ENCODE results near the gene PCSK6.

PCSK6 gene

GRCh38 chr15:101256757-101257156 is 232.8 kb downstream of the PCSK6 start:
- DNase-seq (ENCODE audit: extremely low spot score): no peak
- CTCF ChIA-PET: interaction anchor here (0.6 to 1.8 kb wide), 2 partner anchors 170 to 245 kb away, joined by 3 to 5 read pairs; no protein-coding TSS in a partner anchor
- no peak for TF ChIP-seq ELF4 (IDR thresholded peaks at IDR 0.05)
- TF ChIP-seq FOXM1 (IDR thresholded peaks at IDR 0.05; ENCODE audit: borderline replicate concordance): no peak
- no peak for TF ChIP-seq FOXA1 (IDR thresholded peaks at IDR 0.05)
- POLR2A ChIA-PET: no interaction called here

- TF ChIP-seq HDGF (IDR thresholded peaks at IDR 0.05; ENCODE audit: borderline replicate concordance): no peak
- TF ChIP-seq PKNOX1 (IDR thresholded peaks at IDR 0.05): no peak
- no peak for TF ChIP-seq ELF4 (IDR thresholded peaks at IDR 0.05)
- no peak for TF ChIP-seq SP1 (IDR thresholded peaks at IDR 0.05)
- POLR2A ChIA-PET: interaction anchor here (0.9 kb wide), 1 partner anchor 10 kb away, joined by 3 read pairs; no protein-coding TSS in a partner anchor
- no peak for DNase-seq (ENCODE audit: extremely low spot score)
- CTCF ChIA-PET: interaction anchor here (0.7 to 1.8 kb wide), 5 partner anchors 141 to 248 kb away, joined by 3 to 5 read pairs (median 5); no protein-coding TSS in a partner anchor
These were observed 233.8 kb downstream of the PCSK6 start for GRCh38 chr15:101255615-101256241.

GRCh38 chr15:101255051-101255395 is 234.5 kb downstream of the PCSK6 start:
- DNase-seq (ENCODE audit: extremely low spot score): no peak
- ChIA-PET CTCF (interaction anchor here (0.7 to 1.8 kb wide), 5 partner anchors 141 to 247 kb away, joined by 3 to 5 read pairs (median 5); no protein-coding TSS in a partner anchor), POLR2A (no interaction called here)
- TF ChIP-seq ARNT (IDR thresholded peaks at IDR 0.05) (no peak), FOXA1 (IDR thresholded peaks at IDR 0.05) (no peak), L3MBTL2 (conservative IDR thresholded peaks at IDR 0.05) (no peak), CTBP1 (IDR thresholded peaks at IDR 0.05; ENCODE audit: borderline replicate concordance) (no peak), ZNF384 (IDR thresholded peaks at IDR 0.05) (no peak), TARDBP (IDR thresholded peaks at IDR 0.05) (no peak), FOXK2 (IDR thresholded peaks at IDR 0.05) (no peak), SP1 (IDR thresholded peaks at IDR 0.05) (no peak), SUZ12 (IDR thresholded peaks at IDR 0.05) (no peak), FOXM1 (IDR thresholded peaks at IDR 0.05; ENCODE audit: borderline replicate concordance) (no peak), LEF1 (IDR thresholded peaks at IDR 0.05; ENCODE audit: borderline replicate concordance) (no peak)

- no peak for DNase-seq (ENCODE audit: extremely low spot score)
- ChIA-PET POLR2A (no interaction called here), CTCF (interaction anchor here (1.0 to 1.4 kb wide), 2 partner anchors 234 to 247 kb away, joined by 3 to 5 read pairs; no protein-coding TSS in a partner anchor)
- TF ChIP-seq FOXK2 (IDR thresholded peaks at IDR 0.05): no peak
- TF ChIP-seq CTBP1 (IDR thresholded peaks at IDR 0.05; ENCODE audit: borderline replicate concordance): no peak
- TF ChIP-seq FOXM1 (IDR thresholded peaks at IDR 0.05; ENCODE audit: borderline replicate concordance): no peak
- no peak for TF ChIP-seq LEF1 (IDR thresholded peaks at IDR 0.05; ENCODE audit: borderline replicate concordance)
- TF ChIP-seq ELF4 (IDR thresholded peaks at IDR 0.05): no peak
These were observed 235.1 kb downstream of the PCSK6 start for GRCh38 chr15:101254157-101255050.
